Stimulated activated CD8-positive, alpha-beta memory T cell treated with anti-CD3 and anti-CD28 coated beads, Interleukin-4, amount 100 ng/mL, for 48 hours (primary cell): ENCODE data around the gene CAP2.
"Not testable (repeated sequence)": the region's sequence is repeated elsewhere in the genome, so short reads cannot be mapped to it uniquely, and the experiment has no call there.

Experiments
- DNase-seq: peaks from one replicate; pipeline ENCODE4 v3.0.0-alpha.2; 2020

The CAP2 gene

DNA sequence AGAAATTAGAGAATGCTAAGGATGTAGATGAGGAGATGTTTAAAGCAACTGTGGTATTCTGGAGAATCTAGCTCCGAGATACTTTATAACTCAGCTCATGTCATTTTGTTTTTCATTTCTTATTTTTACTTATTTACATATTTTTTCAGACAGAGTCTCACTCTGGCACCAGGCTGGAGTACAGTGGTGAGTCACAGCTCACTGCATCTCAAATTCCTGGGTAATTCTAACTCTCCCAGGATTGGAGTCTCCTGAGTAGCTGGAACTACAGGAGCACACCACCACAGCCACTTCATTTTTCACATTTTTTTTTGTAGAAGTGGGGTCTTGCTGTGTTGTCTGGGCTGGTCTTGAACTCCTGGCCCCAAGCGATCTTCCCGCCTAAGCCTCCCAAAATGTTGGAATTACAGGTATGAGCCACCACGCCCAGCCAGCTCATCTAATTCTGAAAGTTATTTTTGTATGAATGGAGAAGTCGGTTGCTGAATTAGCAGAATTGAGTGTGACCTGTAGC, 112.4 kb downstream of the CAP2 start:
- DNase-seq = no peak

- no peak for DNase-seq
Observed at GRCh38 chr6:17506531-17506930, 113.1 kb downstream of the CAP2 start.

- no peak for DNase-seq
Observed at GRCh38 chr6:17506962-17507361, 113.6 kb downstream of the CAP2 start.

- no peak for DNase-seq
Observed at GRCh38 chr6:17511084-17511483, 117.7 kb downstream of the CAP2 start.

- no peak for DNase-seq
Observed at GRCh38 chr6:17511580-17511979, 118.2 kb downstream of the CAP2 start.

DNA sequence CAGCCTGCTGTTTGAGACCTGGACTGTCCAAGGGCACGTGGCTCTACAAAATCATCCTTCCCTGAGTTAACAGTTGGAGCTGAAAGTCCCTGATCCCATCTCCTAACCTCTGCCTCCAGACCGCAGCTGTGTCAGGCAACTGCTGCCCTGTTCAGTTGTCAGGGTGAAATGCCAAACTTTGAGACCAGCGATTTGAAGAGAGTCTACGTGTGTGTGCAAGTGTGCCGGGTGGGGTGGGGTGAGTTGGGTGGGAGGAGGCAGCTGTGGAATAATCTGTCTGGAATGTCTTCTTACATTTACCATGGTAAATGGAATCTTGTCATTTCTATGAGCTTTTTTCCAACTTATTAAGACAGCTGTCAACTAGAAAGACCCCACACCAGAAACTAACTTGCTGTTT, 125.7 kb downstream of the CAP2 start:
- no peak for DNase-seq

- DNase-seq = no peak
Observed at GRCh38 chr6:17525637-17526036, 132.2 kb downstream of the CAP2 start.

- no peak for DNase-seq
Observed at GRCh38 chr6:17527076-17527475, 133.7 kb downstream of the CAP2 start.

DNA sequence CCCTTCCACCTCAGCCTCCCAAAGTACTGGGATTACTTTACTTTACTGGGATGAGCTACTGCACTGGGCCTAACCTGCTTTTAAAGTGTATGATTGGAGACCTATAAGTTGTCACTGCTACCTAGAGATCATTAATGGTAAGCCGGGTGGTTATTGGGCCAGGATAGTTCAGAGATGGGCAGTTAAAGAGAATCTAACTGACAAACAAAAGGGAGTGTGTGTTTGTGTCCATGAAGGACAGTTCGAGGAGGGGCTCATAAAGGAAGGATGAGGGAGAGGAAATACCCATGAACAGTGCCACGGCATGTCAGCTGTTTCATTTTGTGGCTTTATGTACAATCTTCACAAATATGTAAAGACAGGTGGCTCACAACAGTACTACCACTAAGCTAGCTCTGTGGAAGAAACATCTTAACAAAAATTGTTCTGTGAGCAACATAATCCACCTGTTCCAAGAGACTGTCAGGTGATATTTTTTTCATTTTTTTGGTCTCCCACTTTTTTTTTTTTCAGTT, 137.0 kb downstream of the CAP2 start:
- no peak for DNase-seq

DNA sequence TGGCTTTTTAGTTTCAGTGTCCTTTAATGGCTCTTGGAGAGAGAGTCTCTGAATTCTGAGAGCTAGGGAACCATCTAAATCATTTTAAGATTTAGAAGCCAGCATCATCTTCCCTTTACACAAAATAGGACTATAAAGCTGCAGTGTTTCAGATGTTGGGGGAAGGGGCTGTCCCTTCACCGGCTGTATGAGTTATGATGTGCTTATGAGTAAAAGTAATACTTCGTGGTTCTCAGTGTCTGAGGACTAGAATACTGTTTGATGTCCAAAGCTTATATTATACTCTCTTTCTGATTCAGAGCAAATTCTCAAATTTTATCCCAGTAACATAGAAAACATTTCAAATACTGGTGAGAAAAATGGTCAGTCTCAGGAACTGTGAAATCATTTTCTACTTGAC, 143.2 kb downstream of the CAP2 start:
- DNase-seq = no peak

DNA sequence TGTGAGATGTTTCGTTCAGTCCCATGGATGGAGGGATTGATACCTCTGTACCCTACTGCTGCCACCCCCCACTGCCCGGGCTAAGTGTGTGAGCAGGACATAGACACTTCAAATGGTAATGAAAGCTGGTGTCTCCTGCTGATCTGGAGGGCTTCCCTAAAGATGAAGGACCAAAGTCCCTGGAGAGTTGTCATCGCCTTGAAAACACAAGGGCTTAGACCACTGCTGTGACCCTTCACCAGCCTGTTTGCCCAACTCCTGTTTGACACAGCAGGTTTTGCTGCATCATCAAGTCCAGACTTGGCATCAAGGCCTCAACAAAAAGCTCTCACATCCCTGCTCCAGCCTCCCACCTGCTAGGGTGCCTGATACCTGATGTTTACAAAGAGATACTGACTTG, 148.8 kb downstream of the CAP2 start:
- DNase-seq = no peak

GRCh38 chr6:17545681-17546080, 152.3 kb downstream of the CAP2 start:
- not testable (repeated sequence) for DNase-seq

- no peak for DNase-seq
Observed at GRCh38 chr6:17551383-17551958, 158.1 kb downstream of the CAP2 start.

- no peak for DNase-seq
Observed at GRCh38 chr6:17552861-17553260, 159.5 kb downstream of the CAP2 start.

GRCh38 chr6:17556014-17556413, 162.6 kb downstream of the CAP2 start:
- DNase-seq = no peak

GRCh38 chr6:17562636-17563035, 169.2 kb downstream of the CAP2 start:
- DNase-seq = no peak

GRCh38 chr6:17565399-17565798, 172.0 kb downstream of the CAP2 start:
- DNase-seq = no peak

- no peak for DNase-seq
Observed at GRCh38 chr6:17574866-17575560, 181.6 kb downstream of the CAP2 start.

- no peak for DNase-seq
Observed at GRCh38 chr6:17577059-17577458, 183.7 kb downstream of the CAP2 start.

DNA sequence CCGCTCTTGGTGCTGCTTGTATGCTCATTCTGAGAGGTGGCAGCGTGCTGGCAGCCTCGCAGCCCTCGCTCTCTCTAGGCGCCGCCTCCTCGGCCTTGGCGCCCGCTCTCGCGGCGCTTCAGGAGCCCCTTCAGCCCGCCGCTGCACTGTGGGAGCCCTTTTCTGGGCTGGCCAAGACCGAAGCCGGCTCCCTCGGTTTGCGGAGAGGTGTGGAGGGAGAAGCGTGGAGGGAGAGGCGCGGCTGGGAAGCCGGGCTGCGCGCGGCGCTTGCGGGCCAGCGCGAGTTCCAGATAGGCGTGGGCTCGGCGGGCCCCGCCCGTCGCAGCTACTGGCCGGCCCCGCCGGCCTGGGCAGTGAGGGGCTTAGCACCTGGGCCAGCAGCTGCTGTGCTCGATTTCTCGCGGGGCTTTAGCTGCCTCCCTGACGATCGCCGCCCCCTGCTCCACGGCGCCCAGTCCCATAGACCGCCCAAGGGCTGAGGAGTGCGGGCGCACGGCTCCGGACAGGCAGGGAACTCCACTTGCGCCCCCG, 187.2 kb downstream of the CAP2 start:
- peak; percentile 57 for DNase-seq

GRCh38 chr6:17581282-17581681, 187.9 kb downstream of the CAP2 start:
- not testable (repeated sequence) for DNase-seq

- no peak for DNase-seq
Observed at GRCh38 chr6:17583811-17584210, 190.4 kb downstream of the CAP2 start.

DNA sequence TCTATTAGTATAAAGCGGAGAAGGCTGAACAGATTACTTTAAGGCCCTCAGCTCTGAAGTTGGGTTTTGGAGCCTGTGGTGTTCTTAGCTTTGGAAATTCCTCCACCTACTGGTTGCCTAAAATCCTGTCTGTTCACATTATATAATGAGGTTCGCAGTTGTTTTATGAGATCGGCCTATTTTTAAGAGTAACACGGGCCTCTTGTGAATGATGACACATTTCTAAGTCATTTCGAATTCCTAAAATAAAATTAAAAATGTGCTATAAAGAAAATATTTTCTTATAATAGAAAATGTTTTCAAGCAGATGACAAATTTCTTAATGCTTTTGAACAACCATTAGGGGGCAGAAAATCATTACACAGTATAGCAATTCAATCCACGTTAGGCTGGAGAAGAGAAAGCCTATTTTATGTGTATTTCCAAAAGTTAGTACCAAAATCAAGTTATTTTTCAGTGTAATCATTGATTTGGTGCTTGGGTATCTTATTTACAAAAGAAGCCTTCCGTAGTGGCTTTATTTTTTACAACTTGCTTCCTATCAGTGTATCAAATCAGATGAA, 190.9 kb downstream of the CAP2 start:
- no peak for DNase-seq
